ENCODE data around the gene REPS1.

REPS1 gene

GRCh38 chr6:138920906-138921305, 67.1 kb downstream of the REPS1 start:
- no peak for DNase-seq

- DNase-seq, result no peak
These were observed 73.4 kb downstream of the REPS1 start for GRCh38 chr6:138914701-138915100.

- DNase-seq, result no peak
These were observed 75.7 kb downstream of the REPS1 start for GRCh38 chr6:138912308-138912707.

GRCh38 chr6:138909975-138910374, 78.1 kb downstream of the REPS1 start:
- no peak for DNase-seq

- no peak for DNase-seq
These were observed 78.5 kb downstream of the REPS1 start for GRCh38 chr6:138909511-138909910.

GRCh38 chr6:138907167-138907566, 80.9 kb downstream of the REPS1 start:
- no peak for DNase-seq

GRCh38 chr6:138897031-138897430, 91.0 kb downstream of the REPS1 start:
- DNase-seq, result no peak

GRCh38 chr6:138896104-138896756, 91.8 kb downstream of the REPS1 start:
- no peak for DNase-seq

GRCh38 chr6:138891255-138891986, 96.6 kb downstream of the REPS1 start:
- DNase-seq, result no peak

GRCh38 chr6:138885156-138885819, 102.8 kb downstream of the REPS1 start:
- no peak for DNase-seq

GRCh38 chr6:138882369-138883017, 105.6 kb downstream of the REPS1 start:
- no peak for DNase-seq

- no peak for DNase-seq
These were observed 114.9 kb downstream of the REPS1 start for GRCh38 chr6:138873191-138873590.

- DNase-seq, result no peak
These were observed 118.7 kb downstream of the REPS1 start for GRCh38 chr6:138869398-138869797.

GRCh38 chr6:138868181-138868580, 119.9 kb downstream of the REPS1 start:
- no peak for DNase-seq

GRCh38 chr6:138865480-138866109, 122.5 kb downstream of the REPS1 start:
- DNase-seq, result no peak

- DNase-seq, result no peak
These were observed 123.6 kb downstream of the REPS1 start for GRCh38 chr6:138864343-138864890.

GRCh38 chr6:138863321-138863720, 124.7 kb downstream of the REPS1 start:
- no peak for DNase-seq

GRCh38 chr6:138862456-138862855, 125.6 kb downstream of the REPS1 start:
- no peak for DNase-seq

- DNase-seq, result no peak
These were observed 130.3 kb downstream of the REPS1 start for GRCh38 chr6:138857775-138858174.

- DNase-seq, result no peak
These were observed 131.4 kb downstream of the REPS1 start for GRCh38 chr6:138856654-138857053.
